Testis (tissue), 3 donors: Measurements from ENCODE around the gene MOSPD3. TPM values are rescaled to one million over a fixed set of nuclear protein-coding genes. Genes with fewer than 3 reads are reported as not detected.
A peak's percentile ranks its signal among the peaks of the same experiment; 100 is the strongest.

ENCODE experiments used
- DNase-seq: peaks from one replicate; pipeline ENCODE4 v3.0.0-alpha.2; 2019
- H3K27ac ChIP-seq, 2 donors: fragments of 200-600 bp; sonication (generic); one replicate each; pipeline ENCODE4 v1.5.1; 2019
- H3K27me3 ChIP-seq: fragments of 200-600 bp; sonication (generic); one replicate; pipeline ENCODE4 v1.5.1; 2019
- H3K36me3 ChIP-seq: fragments of 200-600 bp; sonication (generic); one replicate; pipeline ENCODE4 v1.5.1; 2017; ENCODE audit warnings: low read depth; ENCODE audit errors: missing control alignments
- H3K4me1 ChIP-seq: fragments of 200-600 bp; sonication (generic); one replicate; pipeline ENCODE4 v1.5.1; 2019
- H3K4me3 ChIP-seq, 2 donors: fragments of 200-600 bp; sonication (generic); one replicate each; pipeline ENCODE4 v1.5.1; 2017 to 2019
- H3K9me3 ChIP-seq: fragments of 200-600 bp; sonication (generic); one replicate; pipeline ENCODE4 v1.5.1; 2017
- CTCF ChIP-seq, 3 experiments: fragments of 450-650 bp in 2 of 3; fragments of 200-600 bp in 1 of 3; sonication (generic) in 1 of 3; IDR thresholded peaks; one replicate each; pipeline ENCODE4 v1.5.1; 2016 to 2019; ENCODE audit warnings: antibody characterized with exemption in 3 of 3, mild to moderate bottlenecking in 2 of 3, moderate library complexity in 1 of 3
- POLR2A ChIP-seq: fragments of 450-650 bp; IDR thresholded peaks from one replicate; pipeline ENCODE4 v1.6.1; 2017; ENCODE audit warnings: antibody characterized with exemption, mild to moderate bottlenecking, moderate library complexity
- WGBS, 2 donors: methylation state at CpG; one replicate each; pipeline ENCODE4 v1.1.5; 2018; 5-methylcytosine and 5-hydroxymethylcytosine counted together
- intact Hi-C: fragments of 100-400 bp; cut with DNase I; formaldehyde crosslinking; loops from one replicate; pipeline ENCODE4 v1.15.1; 2023; ENCODE audit warnings: low total_unique reads
- polyA plus RNA-seq: library from polyadenylated mRNA; stranded (reverse); fragments of 350-450 nt; fragmentation: Illumina TruSeq; extraction: RNeasy Lipid Tissue Mini Kit (QIAGEN cat#74804); gene quantifications from one replicate; pipeline ENCODE4 v1.2.3, GENCODE V29; 2014; ENCODE audit warnings: low read depth, low replicate concordance; ENCODE audit not compliant: insufficient read depth
- total RNA-seq, 2 donors: library from RNA; depleted of rRNA; stranded (reverse); fragments of >200 nt; gene quantifications; one replicate each; pipeline ENCODE4 v1.2.3, GENCODE V29; 2016

MOSPD3 gene
- total and polyA plus RNA-seq, 3 donors from 2014 or later, result 40.6 to 78.9 (median 62.8) TPM

- intact Hi-C loops, result no loop called here
- TF ChIP-seq CTCF (IDR thresholded peaks at IDR 0.05), result no peak
- Histone ChIP-seq H3K4me1 (peaks cover 35% of the 10 kb centered on the region), H3K4me3 (peak overlapping the region; percentile 56 to 62), H3K27ac (peak overlapping the region; percentile 79 to 81), H3K9me3 (no peaks in the 10 kb centered on the region), H3K36me3 (no peaks in the 10 kb centered on the region), H3K27me3 (no peaks in the 10 kb centered on the region)
- DNase-seq, result peak; percentile 79
- 15 to 25% methylated on average over 9 to 21 of the region's 21 CpGs for WGBS, 2 donors
Measured at GRCh38 chr7:100602889-100603725, 9.2 kb upstream of the MOSPD3 start.

GRCh38 chr7:100603726-100604027, 8.7 kb upstream of the MOSPD3 start:
- intact Hi-C loops, result no loop called here
- WGBS, 2 donors, result 4 to 15% methylated on average over 7 of the region's 10 CpGs

GRCh38 chr7:100604028-100604975, 8.0 kb upstream of the MOSPD3 start:
- Histone ChIP-seq H3K36me3 (no peaks in the 10 kb centered on the region), H3K27ac (peak overlapping the region; percentile 79 to 81), H3K27me3 (no peaks in the 10 kb centered on the region), H3K9me3 (no peaks in the 10 kb centered on the region), H3K4me3 (peak overlapping the region; percentile 56 to 62), H3K4me1 (peaks cover 35% of the 10 kb centered on the region)
- 0 to 1% methylated on average over 47 to 55 of the region's 70 CpGs for WGBS, 2 donors
- intact Hi-C loops, result no loop called here
- TF ChIP-seq POLR2A (no peak), CTCF (IDR thresholded peaks at IDR 0.05) (peak; percentile 2 to 26 (median 19))
- peak; percentile 68 for DNase-seq

More at GRCh38 chr7:100603726-100604027, 8.7 kb upstream of the MOSPD3 start:
- H3K36me3 ChIP-seq, result no peaks in the 10 kb centered on the region
- peak overlapping the region; percentile 79 to 81 for H3K27ac ChIP-seq
- peaks cover 35% of the 10 kb centered on the region for H3K4me1 ChIP-seq
- H3K27me3 ChIP-seq, result no peaks in the 10 kb centered on the region
- no peak for TF ChIP-seq POLR2A
- TF ChIP-seq CTCF (IDR thresholded peaks at IDR 0.05), result no peak
- H3K4me3 ChIP-seq, result peak overlapping the region; percentile 56 to 62
- no peak for DNase-seq
- H3K9me3 ChIP-seq, result no peaks in the 10 kb centered on the region

GRCh38 chr7:100604976-100605911, 7.1 kb upstream of the MOSPD3 start:
- no peaks in the 10 kb centered on the region for H3K9me3 ChIP-seq
- TF ChIP-seq CTCF (IDR thresholded peaks at IDR 0.05) (no peak), POLR2A (no peak)
- intact Hi-C loops, result no loop called here
- H3K4me3 ChIP-seq, result peak overlapping the region; percentile 56 to 62
- no peaks in the 10 kb centered on the region for H3K27me3 ChIP-seq
- no peaks in the 10 kb centered on the region for H3K36me3 ChIP-seq
- WGBS, 2 donors, result 17 to 22% methylated on average over 34 to 64 of the region's 68 CpGs
- H3K27ac ChIP-seq, result peak overlapping the region; percentile 79 to 81
- H3K4me1 ChIP-seq, result peaks cover 30% of the 10 kb centered on the region
- no peak for DNase-seq
